B cell (primary cell): ENCODE results near the gene CDC42BPG. TPM values are rescaled to one million over a fixed set of nuclear protein-coding genes. Genes with fewer than 3 reads are reported as not detected.

Experiments
- ATAC-seq: fragments of 200-7000 bp; cut with Tn5 transposase; one replicate; pipeline ENCODE4 v1.10.0; 2021; ENCODE audit warnings: low read depth, mild to moderate bottlenecking, moderate number of reproducible peaks, moderate library complexity
- CTCF ChIA-PET: fragments of 350-600 bp; sonication (Branson Sonifier 250); formaldehyde crosslinking; loops from one replicate; lab custom pipeline; 2021; ENCODE audit warnings: antibody characterized with exemption, inconsistent platforms; lab: Charles Lee
- POLR2A ChIA-PET: fragments of 350-600 bp; sonication (Branson Sonifier 250); formaldehyde crosslinking; loops from one replicate; lab custom pipeline; 2021; ENCODE audit warnings: antibody characterized with exemption; lab: Charles Lee
- DNase-seq: peaks from one replicate; pipeline ENCODE4 v3.0.0; 2013
- H2AFZ ChIP-seq: 2 replicates; pipeline ENCODE4 v1.6.1; 2012; ENCODE audit warnings: mild to moderate bottlenecking, low read depth, low read length; ENCODE audit not compliant: insufficient read depth, poor library complexity, severe bottlenecking
- H3K27ac ChIP-seq, 2 donors: 1 replicate in 1 of 2; 2 replicates in 1 of 2; pipeline ENCODE4 v1.5.1; 2012 to 2013; ENCODE audit warnings: low read length in 2 of 2, mild to moderate bottlenecking in 2 of 2, moderate library complexity in 1 of 2
- H3K27me3 ChIP-seq, 4 experiments: fragments of 200-600 bp in 1 of 4; sonication (generic) in 1 of 4; replicated peaks in 1 of 4; 1 replicate in 2 of 4; 2 replicates in 2 of 4; pipeline versions ENCODE4 v1.6.1 to v1.7.0; 2013 to 2016; ENCODE audit warnings: low read length in 3 of 4, mild to moderate bottlenecking in 2 of 4, mixed read lengths in 1 of 4, moderate library complexity in 1 of 4; ENCODE audit not compliant: insufficient read depth in 4 of 4, control insufficient read depth in 3 of 4; ENCODE audit errors: control extremely low read depth in 1 of 4
- H3K36me3 ChIP-seq, 2 experiments: replicated peaks in 1 of 2; 1 replicate in 1 of 2; 2 replicates in 1 of 2; pipeline versions ENCODE4 v1.6.1 to v1.7.1; 2013; ENCODE audit warnings: low read length in 1 of 2; ENCODE audit not compliant: insufficient read depth in 2 of 2, control insufficient read depth in 1 of 2; ENCODE audit errors: control extremely low read depth in 1 of 2, extremely low read depth in 1 of 2
- H3K4me1 ChIP-seq, 2 donors: fragments of 200-600 bp in 1 of 2; sonication (generic) in 1 of 2; 1 replicate in 1 of 2; 2 replicates in 1 of 2; pipeline versions ENCODE4 v1.5.1 to v1.6.1; 2013 to 2017; ENCODE audit warnings: low read length in 2 of 2; ENCODE audit not compliant: control insufficient read depth in 2 of 2, insufficient read depth in 2 of 2
- H3K4me2 ChIP-seq: replicated peaks from 2 replicates; pipeline ENCODE3; 2012; ENCODE audit warnings: mild to moderate bottlenecking, low read depth, low read length; ENCODE audit not compliant: poor library complexity, severe bottlenecking
- H3K4me3 ChIP-seq, 5 experiments: fragments of 200-600 bp in 1 of 5; sonication (generic) in 1 of 5; 1 replicate in 3 of 5; 2 replicates in 2 of 5; pipeline versions ENCODE4 v1.5.1 to v1.7.0; 2011 to 2016; ENCODE audit warnings: low read length in 4 of 5, mild to moderate bottlenecking in 4 of 5, low read depth in 2 of 5, control low read depth in 1 of 5, moderate library complexity in 1 of 5; ENCODE audit not compliant: insufficient read depth in 1 of 5; ENCODE audit errors: control extremely low read depth in 1 of 5, extremely low read depth in 1 of 5
- H3K79me2 ChIP-seq: fragments of 200-600 bp; sonication (generic); one replicate; pipeline ENCODE4 v1.6.0; 2016; ENCODE audit warnings: low read length; ENCODE audit not compliant: control insufficient read depth, insufficient read depth
- H3K9ac ChIP-seq: fragments of 200-600 bp; sonication (generic); 2 replicates; pipeline ENCODE4 v1.6.1; 2017; ENCODE audit warnings: mild to moderate bottlenecking, low read length, moderate library complexity
- H3K9me3 ChIP-seq, 3 donors: one replicate each; pipeline versions ENCODE4 v1.6.1 to v1.7.1; 2013; ENCODE audit warnings: low read length in 2 of 3; ENCODE audit not compliant: control insufficient read depth in 2 of 3, insufficient read depth in 1 of 3; ENCODE audit errors: control extremely low read depth in 1 of 3
- H4K20me1 ChIP-seq: 2 replicates; pipeline ENCODE4 v1.6.0; 2012; ENCODE audit warnings: mild to moderate bottlenecking, low read length; ENCODE audit not compliant: insufficient read depth, control insufficient read depth, poor library complexity, severe bottlenecking
- H3K27ac Mint-ChIP-seq: one replicate; pipeline ENCODE4 v1.8.0; 2021; ENCODE audit warnings: mixed read lengths
- H3K27me3 Mint-ChIP-seq: one replicate; pipeline ENCODE4 v1.8.0; 2021; ENCODE audit warnings: mixed read lengths
- H3K4me1 Mint-ChIP-seq: one replicate; pipeline ENCODE4 v1.8.0; 2021; ENCODE audit warnings: mixed read lengths
- H3K4me3 Mint-ChIP-seq: one replicate; pipeline ENCODE4 v1.8.0; 2021; ENCODE audit warnings: mixed read lengths
- H3K9me3 Mint-ChIP-seq: one replicate; pipeline ENCODE4 v1.8.0; 2022; ENCODE audit warnings: mixed read lengths; ENCODE audit not compliant: insufficient read depth
- EZH2 ChIP-seq: IDR thresholded peaks from 2 replicates; pipeline ENCODE4 v1.6.1; 2012; ENCODE audit warnings: borderline replicate concordance, low read depth, mild to moderate bottlenecking, moderate library complexity, low read length; ENCODE audit not compliant: insufficient read depth, poor library complexity, severe bottlenecking
- WGBS: methylation state at CpG from one replicate; pipeline ENCODE4 v1.1.5; 2013; ENCODE audit warnings: missing lambda C conversion rate; ENCODE audit not compliant: insufficient coverage; 5-methylcytosine and 5-hydroxymethylcytosine counted together
- intact Hi-C: fragments of 100-400 bp; cut with micrococcal nuclease; formaldehyde crosslinking; loops from one replicate; pipeline ENCODE4 v1.10.0; 2022
- polyA plus RNA-seq: library from polyadenylated mRNA; depleted of rRNA; stranded (reverse); fragments of >200 nt; gene quantifications from 2 replicates; pipeline ENCODE4 v1.2.3, GENCODE V29; 2012
- total RNA-seq, 2 donors: library from RNA; stranded (reverse); fragments of 120-200 nt in 1 of 2; gene quantifications; 1 replicate in 1 of 2; 2 replicates in 1 of 2; pipeline versions ENCODE4 v1.2.3 to v1.2.4, GENCODE V29; 2013 to 2022
- TF ChIP-seq, protein P1 (sequence below): fragments of 200-600 bp; IDR thresholded peaks from one replicate; pipeline ENCODE4 v1.8.0; 2022; ENCODE audit warnings: antibody characterized with exemption, mild to moderate bottlenecking

The CDC42BPG gene
- total and polyA plus RNA-seq, 2 donors (not counting 1 experiment from before 2014, with no cell fraction given), result 3.7 to 8.7 TPM

DNA sequence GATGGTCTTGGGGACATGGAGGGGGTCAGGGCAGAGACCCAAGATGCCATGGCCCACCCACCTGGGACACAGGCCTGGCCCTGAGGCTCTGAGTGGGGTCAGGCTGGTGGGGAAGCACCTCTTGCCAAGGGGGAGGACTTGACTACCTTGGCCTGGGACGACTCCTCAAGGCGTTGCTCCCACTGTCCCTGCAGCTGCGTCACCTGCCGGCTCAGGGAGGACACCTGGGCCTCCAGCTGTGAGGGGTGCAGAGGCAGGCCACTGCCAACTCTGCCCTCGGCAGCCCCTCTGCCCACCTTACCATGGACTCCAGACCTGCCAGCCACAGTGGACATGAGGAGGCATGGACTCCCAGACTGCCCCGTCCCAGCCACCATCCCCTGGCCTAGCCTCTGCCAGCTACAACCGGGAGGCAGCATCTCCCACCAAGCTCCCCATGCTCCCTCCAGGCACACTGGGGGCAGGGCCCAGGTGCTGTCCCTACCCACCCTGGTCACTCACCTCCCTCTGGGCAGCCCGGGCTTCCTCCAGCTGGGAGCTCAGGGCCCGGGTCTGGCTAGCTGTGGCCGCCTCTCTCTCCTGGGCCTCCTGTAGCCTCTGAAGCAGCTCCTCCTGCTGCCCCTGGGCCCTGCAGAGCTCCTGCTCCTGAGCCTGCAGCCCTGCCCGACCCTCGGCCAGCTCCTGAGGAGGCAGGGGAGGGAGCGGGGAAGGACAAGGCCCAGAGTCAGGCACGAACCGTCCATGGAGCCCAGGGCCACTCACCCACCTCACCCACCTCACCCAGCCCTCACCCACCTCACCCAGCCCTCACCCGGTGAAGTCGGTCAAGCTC is 8.6 kb downstream of the CDC42BPG start:
- H3K9me3 Mint-ChIP-seq, result no peaks in the 10 kb centered on the region
- H3K4me1 Mint-ChIP-seq, result no peaks in the 10 kb centered on the region
- ATAC-seq, result no peak
- CTCF ChIA-PET, result interaction anchor here (1.2 kb wide), 1 partner anchor 52 kb away, joined by 5 read pairs; no protein-coding TSS in a partner anchor
- no peak for DNase-seq
- POLR2A ChIA-PET, result interaction anchor here (0.5 kb wide), 1 partner anchor 11 kb away, joined by 3 read pairs; no protein-coding TSS in a partner anchor
- H4K20me1 ChIP-seq, result no peaks in the 10 kb centered on the region
- no peak overlapping the region for H3K4me3 Mint-ChIP-seq
- H3K27ac Mint-ChIP-seq, result no peak overlapping the region
- no peak overlapping the region for H3K4me2 ChIP-seq
- H3K27me3 ChIP-seq, result no peaks in the 10 kb centered on the region
- intact Hi-C loops, result no loop called here
- no peak overlapping the region for H2AFZ ChIP-seq
- no peaks in the 10 kb centered on the region for H3K27me3 Mint-ChIP-seq
- H3K9ac ChIP-seq, result no peak overlapping the region
- WGBS, result 95% methylated on average over 17 of the region's 17 CpGs
- H3K4me1 ChIP-seq, result peaks cover 0 to 4% of the 10 kb centered on the region in 2 donors
- TF ChIP-seq EZH2, result no peak
- TF ChIP-seq, protein P1, sequence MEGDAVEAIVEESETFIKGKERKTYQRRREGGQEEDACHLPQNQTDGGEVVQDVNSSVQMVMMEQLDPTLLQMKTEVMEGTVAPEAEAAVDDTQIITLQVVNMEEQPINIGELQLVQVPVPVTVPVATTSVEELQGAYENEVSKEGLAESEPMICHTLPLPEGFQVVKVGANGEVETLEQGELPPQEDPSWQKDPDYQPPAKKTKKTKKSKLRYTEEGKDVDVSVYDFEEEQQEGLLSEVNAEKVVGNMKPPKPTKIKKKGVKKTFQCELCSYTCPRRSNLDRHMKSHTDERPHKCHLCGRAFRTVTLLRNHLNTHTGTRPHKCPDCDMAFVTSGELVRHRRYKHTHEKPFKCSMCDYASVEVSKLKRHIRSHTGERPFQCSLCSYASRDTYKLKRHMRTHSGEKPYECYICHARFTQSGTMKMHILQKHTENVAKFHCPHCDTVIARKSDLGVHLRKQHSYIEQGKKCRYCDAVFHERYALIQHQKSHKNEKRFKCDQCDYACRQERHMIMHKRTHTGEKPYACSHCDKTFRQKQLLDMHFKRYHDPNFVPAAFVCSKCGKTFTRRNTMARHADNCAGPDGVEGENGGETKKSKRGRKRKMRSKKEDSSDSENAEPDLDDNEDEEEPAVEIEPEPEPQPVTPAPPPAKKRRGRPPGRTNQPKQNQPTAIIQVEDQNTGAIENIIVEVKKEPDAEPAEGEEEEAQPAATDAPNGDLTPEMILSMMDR, result no peak
- no peak overlapping the region for H3K27ac ChIP-seq
- peaks cover 0 to 11% of the 10 kb centered on the region in 2 experiments for H3K36me3 ChIP-seq
- H3K4me3 ChIP-seq, result no peak overlapping the region
- no peaks in the 10 kb centered on the region for H3K9me3 ChIP-seq
- H3K79me2 ChIP-seq, result no peaks in the 10 kb centered on the region
